ENCODE results near the gene EPS8L1. TPM values are rescaled to one million over a fixed set of nuclear protein-coding genes. Genes with fewer than 3 reads are reported as not detected.
A peak's percentile ranks its signal among the peaks of the same experiment; 100 is the strongest.

The EPS8L1 gene
- total RNA-seq, 1 donor: 0.63 TPM

DNA sequence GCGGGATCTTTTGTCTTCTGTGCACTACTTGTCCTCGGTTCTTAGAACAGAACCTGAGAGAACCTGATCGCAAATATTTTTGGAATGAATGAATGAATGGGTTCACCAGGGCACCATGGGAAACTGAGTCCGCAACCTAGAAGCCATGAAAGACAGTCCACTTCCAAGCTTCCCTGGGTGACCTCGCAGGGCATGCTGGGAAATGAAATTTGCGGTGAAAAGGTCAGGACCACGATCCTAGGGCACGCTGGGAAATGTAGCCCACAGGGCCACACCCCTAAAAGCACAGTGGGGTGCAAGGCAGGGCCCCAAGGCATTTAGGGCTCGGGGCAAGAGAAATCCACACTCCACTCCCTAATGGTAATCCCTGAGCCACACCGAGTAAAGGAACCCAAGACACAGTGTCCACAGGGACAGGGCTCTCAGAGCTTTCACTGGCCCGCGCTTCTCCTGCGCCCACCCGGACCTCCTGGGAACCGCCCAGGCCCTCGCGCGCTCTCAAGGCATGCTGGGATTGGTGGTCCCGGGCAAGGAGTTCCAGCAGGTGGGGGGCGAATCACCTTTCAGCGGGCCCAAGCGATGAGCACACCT is 42.8 kb downstream of the EPS8L1 start:
- H3K4me3 ChIP-seq (ENCODE audit: low read depth, low read length): peak overlapping the region; percentile 71
- TF ChIP-seq CTCF (IDR thresholded peaks at IDR 0.05; ENCODE audit: insufficient read depth, low read length): no peak
- no peak for DNase-seq (ENCODE audit: low read depth)

- no peak for TF ChIP-seq CTCF (IDR thresholded peaks at IDR 0.05; ENCODE audit: insufficient read depth, low read length)
- DNase-seq (ENCODE audit: low read depth): no peak
- no peak overlapping the region for H3K4me3 ChIP-seq (ENCODE audit: low read depth, low read length)
Observed at GRCh38 chr19:55119053-55119452, 43.4 kb downstream of the EPS8L1 start.

DNA sequence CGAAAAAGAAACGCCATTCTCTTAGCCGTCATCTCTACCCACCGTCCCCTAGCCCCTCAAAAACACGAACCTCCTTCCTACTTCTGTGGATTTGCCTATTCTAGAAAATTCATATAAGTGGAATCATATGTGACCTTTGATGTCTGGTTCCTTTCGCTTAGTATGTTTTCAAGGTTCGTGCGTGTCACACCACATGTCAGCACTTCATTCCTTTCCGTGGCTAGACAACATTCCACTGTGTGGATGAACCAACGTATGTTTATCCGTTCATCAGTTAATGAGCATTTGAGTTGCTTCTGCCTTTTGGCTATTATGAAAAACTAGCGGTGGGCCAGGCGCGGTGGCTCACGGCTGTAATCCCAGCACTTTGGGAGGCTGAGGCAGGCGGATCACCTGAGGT is 55.8 kb downstream of the EPS8L1 start:
- TF ChIP-seq CTCF (IDR thresholded peaks at IDR 0.05; ENCODE audit: insufficient read depth, low read length): no peak
- H3K4me3 ChIP-seq (ENCODE audit: low read depth, low read length): no peak overlapping the region
- DNase-seq (ENCODE audit: low read depth): no peak

DNA sequence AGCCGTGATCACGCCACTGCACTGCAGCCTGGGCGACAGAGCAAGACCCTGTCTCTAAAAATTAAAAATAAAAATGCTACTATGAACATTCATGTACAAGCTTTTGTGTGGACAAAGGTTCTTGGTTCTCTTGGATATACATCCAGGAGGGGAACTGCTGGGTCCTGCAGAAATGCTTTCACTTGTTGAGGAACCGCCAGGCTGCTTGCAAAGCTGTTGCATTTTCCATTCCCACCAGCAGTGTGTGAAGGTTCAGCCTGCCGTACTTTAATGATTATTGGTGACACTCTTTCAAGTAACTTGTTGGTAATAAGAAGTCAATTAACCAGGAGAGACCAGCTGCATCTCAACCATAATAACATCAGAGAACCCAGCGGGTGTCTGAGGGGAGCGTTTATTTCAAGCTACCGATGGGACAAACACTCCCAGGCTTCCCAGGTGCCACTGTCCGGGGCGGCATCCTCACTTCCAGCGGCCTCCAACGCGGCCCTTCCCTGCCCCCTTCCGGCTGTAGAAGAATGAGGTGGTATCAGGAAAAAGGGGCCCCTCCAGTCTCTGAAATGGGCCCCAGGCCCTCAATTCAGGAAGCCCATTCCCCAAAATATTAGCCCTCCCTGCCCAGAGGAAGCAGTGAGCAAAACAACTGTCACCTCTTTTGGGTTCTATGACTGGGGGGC is 56.9 kb downstream of the EPS8L1 start:
- peak; percentile 4 for TF ChIP-seq CTCF (IDR thresholded peaks at IDR 0.05; ENCODE audit: insufficient read depth, low read length)
- no peak overlapping the region for H3K4me3 ChIP-seq (ENCODE audit: low read depth, low read length)
- no peak for DNase-seq (ENCODE audit: low read depth)

GRCh38 chr19:55133639-55134444 is 58.2 kb downstream of the EPS8L1 start:
- no peak overlapping the region for H3K4me3 ChIP-seq (ENCODE audit: low read depth, low read length)
- TF ChIP-seq CTCF (IDR thresholded peaks at IDR 0.05; ENCODE audit: insufficient read depth, low read length): no peak
- DNase-seq (ENCODE audit: low read depth): no peak

DNA sequence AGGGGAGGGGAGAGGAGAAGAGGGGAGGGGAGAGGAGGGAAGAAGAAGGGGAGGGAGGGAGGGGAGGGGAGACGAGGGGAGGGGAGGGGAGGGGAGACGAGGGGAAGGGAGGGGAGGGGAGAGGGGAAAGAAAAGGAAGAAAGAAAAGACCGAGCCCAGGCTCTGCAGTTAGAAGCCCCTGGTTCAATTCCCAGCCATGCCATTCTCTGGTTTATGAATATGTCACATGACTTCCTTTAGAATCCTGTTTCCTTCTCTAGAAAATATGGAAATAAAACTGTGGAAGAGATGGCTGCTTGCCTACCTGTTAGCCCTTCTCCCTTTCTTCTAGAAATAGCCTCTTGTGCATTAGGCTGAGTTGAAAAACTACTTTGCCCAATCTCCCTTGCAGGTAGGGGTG is 59.1 kb downstream of the EPS8L1 start:
- no peak for DNase-seq (ENCODE audit: low read depth)
- H3K4me3 ChIP-seq (ENCODE audit: low read depth, low read length): no peak overlapping the region
- TF ChIP-seq CTCF (IDR thresholded peaks at IDR 0.05; ENCODE audit: insufficient read depth, low read length): no peak

Data from fibroblast of the aortic adventitia (primary cell).